HCT116 (cell line): Measurements from ENCODE around the gene MICALL2. TPM values are rescaled to one million over a fixed set of nuclear protein-coding genes. Genes with fewer than 3 reads are reported as not detected.

Source experiments
- ATAC-seq: fragments of 200-7000 bp; cut with Tn5 transposase; 2 replicates; pipeline ENCODE4 v1.9.1; 2020; ENCODE audit warnings: mild to moderate bottlenecking, moderate library complexity
- BruUV-seq: library from RNA; stranded (reverse); fragments of 400-500 nt; replicated peaks from 2 replicates; lab custom pipeline; 2021; lab: Mats Ljungman, UMichigan
- CTCF ChIA-PET: fragments of 300-600 bp; sonication (Branson Sonifier 250); formaldehyde crosslinking; loops from one replicate; lab custom pipeline; 2021; ENCODE audit warnings: antibody characterized with exemption; lab: Charles Lee
- POLR2A ChIA-PET: fragments of 300-600, 350-600 bp; sonication (Branson Sonifier 250); formaldehyde crosslinking; loops from one replicate; lab custom pipeline; 2021; ENCODE audit warnings: antibody characterized with exemption; lab: Charles Lee
- RAD21 ChIA-PET, 2 experiments: fragments of 300-600 bp; sonication (Branson Sonifier 250); formaldehyde crosslinking; loops; one replicate each; lab custom pipeline; 2023; ENCODE audit warnings: low total read pairs in 2 of 2; ENCODE audit not compliant: uncharacterized antibody in 2 of 2, unreplicated experiment in 2 of 2, low non-redundant PET in 1 of 2; lab: Charles Lee
- DNase-seq: peaks from one replicate; pipeline ENCODE4 v3.0.0-alpha.2; 2010; ENCODE audit warnings: low read depth, low spot score
- H2AFZ ChIP-seq: fragments of 200-600 bp; shearing (Covaris generic), sonication (generic); 2 replicates; pipeline ENCODE4 v1.6.1; 2017; ENCODE audit warnings: low read depth, mixed run types, mixed read lengths, antibody characterized with exemption, low read length; ENCODE audit not compliant: poor library complexity, severe bottlenecking
- H3K27ac ChIP-seq: 2 replicates; pipeline ENCODE4 v1.5.1; 2012; ENCODE audit warnings: low read depth, low read length
- H3K27me3 ChIP-seq: fragments of 200-600 bp; sonication (generic); 2 replicates; pipeline ENCODE4 v1.6.1; 2016; ENCODE audit warnings: mixed run types, low read length, mixed read lengths; ENCODE audit not compliant: insufficient read depth
- H3K36me3 ChIP-seq, 2 experiments: fragments of 200-500 bp in 1 of 2; fragments of 200-600 bp in 1 of 2; sonication (Bioruptor generic) in 1 of 2; sonication (generic) in 1 of 2; 2 replicates each; pipeline versions ENCODE4 v1.5.1 to v1.6.1; 2014 to 2016; ENCODE audit warnings: low read length in 2 of 2, inconsistent platforms in 1 of 2, mixed read lengths in 1 of 2, mixed run types in 1 of 2; ENCODE audit not compliant: insufficient read depth in 2 of 2, control insufficient read depth in 1 of 2
- H3K4me1 ChIP-seq, 2 experiments: fragments of 200-600 bp in 1 of 2; sonication (generic) in 1 of 2; 2 replicates each; pipeline versions ENCODE4 v1.5.1 to v1.6.1; 2012 to 2017; ENCODE audit warnings: low read length in 2 of 2, inconsistent platforms in 1 of 2, mild to moderate bottlenecking in 1 of 2, mixed read lengths in 1 of 2, mixed run types in 1 of 2, moderate library complexity in 1 of 2; ENCODE audit not compliant: insufficient read depth in 2 of 2, control insufficient read depth in 1 of 2
- H3K4me2 ChIP-seq: fragments of 200-600 bp; sonication (generic); 2 replicates; pipeline ENCODE4 v1.6.1; 2017; ENCODE audit warnings: mixed run types, low read length, mixed read lengths
- H3K4me3 ChIP-seq, 2 experiments: fragments of 200-600 bp in 1 of 2; sonication (generic) in 1 of 2; replicated peaks in 1 of 2; 2 replicates each; pipeline ENCODE4 v1.5.1; 2011 to 2016; ENCODE audit warnings: low read length in 2 of 2, control low read depth in 1 of 2, low read depth in 1 of 2, mild to moderate bottlenecking in 1 of 2, mixed read lengths in 1 of 2, mixed run types in 1 of 2
- H3K79me2 ChIP-seq: fragments of 200-600 bp; sonication (generic); 2 replicates; pipeline ENCODE4 v1.6.1; 2017; ENCODE audit warnings: mild to moderate bottlenecking, mixed run types, low read length, moderate library complexity, mixed read lengths; ENCODE audit not compliant: insufficient read depth
- H3K9ac ChIP-seq: fragments of 200-600 bp; sonication (generic); 2 replicates; pipeline ENCODE4 v1.6.1; 2016; ENCODE audit warnings: low read length, mixed read lengths
- H3K9me2 ChIP-seq: fragments of 200-600 bp; sonication (generic), shearing (Covaris generic); 2 replicates; pipeline ENCODE4 v1.6.1; 2017; ENCODE audit warnings: mixed run types, mild to moderate bottlenecking, moderate library complexity; ENCODE audit not compliant: insufficient read depth
- H3K9me3 ChIP-seq, 2 experiments: fragments of 200-500 bp in 1 of 2; fragments of 200-600 bp in 1 of 2; sonication (Bioruptor generic) in 1 of 2; sonication (generic) in 1 of 2; 2 replicates each; pipeline ENCODE4 v1.6.1; 2014 to 2017; ENCODE audit warnings: low read length in 2 of 2, mixed read lengths in 2 of 2, inconsistent platforms in 1 of 2, low read depth in 1 of 2, mild to moderate bottlenecking in 1 of 2, mixed run types in 1 of 2, moderate library complexity in 1 of 2; ENCODE audit not compliant: control insufficient read depth in 1 of 2, insufficient read depth in 1 of 2
- H4K20me1 ChIP-seq: fragments of 200-600 bp; sonication (generic), shearing (Covaris generic); 2 replicates; pipeline ENCODE4 v1.6.1; 2017; ENCODE audit warnings: mixed run types, mild to moderate bottlenecking, moderate library complexity; ENCODE audit not compliant: insufficient read depth
- CEBPB ChIP-seq: IDR thresholded peaks from 2 replicates; pipeline ENCODE4 v1.6.1; 2012; ENCODE audit warnings: low read depth
- EGR1 ChIP-seq: IDR thresholded peaks from 2 replicates; pipeline ENCODE4 v1.6.1; 2012; ENCODE audit warnings: low read depth
- ELF1 ChIP-seq: IDR thresholded peaks from 2 replicates; pipeline ENCODE4 v1.6.1; 2012; ENCODE audit warnings: low read depth, borderline replicate concordance
- EZH2 ChIP-seq: fragments of 200-600 bp; sonication (generic); IDR thresholded peaks from 2 replicates; pipeline ENCODE4 v1.6.1; 2017; ENCODE audit warnings: antibody characterized with exemption, mixed run types
- EZH2phosphoT487 ChIP-seq: fragments of 200-600 bp; IDR thresholded peaks from 2 replicates; pipeline ENCODE4 v1.6.1; 2018; ENCODE audit warnings: antibody characterized with exemption, borderline replicate concordance
- JUND ChIP-seq: IDR thresholded peaks from 2 replicates; pipeline ENCODE4 v1.6.1; 2012
- POLR2A ChIP-seq: IDR thresholded peaks from 2 replicates; pipeline ENCODE4 v1.7.0; 2011; ENCODE audit warnings: borderline replicate concordance; ENCODE audit not compliant: insufficient read depth, insufficient read length; ENCODE audit errors: extremely low read depth
- SP1 ChIP-seq: IDR thresholded peaks from 2 replicates; pipeline ENCODE4 v1.6.1; 2012; ENCODE audit warnings: low read depth
- TCF7L2 ChIP-seq: IDR thresholded peaks from 2 replicates; pipeline ENCODE4 v1.7.0; 2011; ENCODE audit warnings: borderline replicate concordance, inconsistent platforms; ENCODE audit not compliant: insufficient read depth, insufficient read length; ENCODE audit errors: extremely low read depth
- ZNF274 ChIP-seq: fragments of 200-500 bp; sonication (Bioruptor generic); IDR thresholded peaks from 2 replicates; pipeline ENCODE4 v1.6.1; 2014; ENCODE audit warnings: mild to moderate bottlenecking, low read depth, low read length, inconsistent platforms
- intact Hi-C: fragments of 100-400 bp; cut with micrococcal nuclease; formaldehyde crosslinking; loops from 2 replicates; pipeline ENCODE4 v1.10.0; 2022
- total RNA-seq: library from RNA; stranded (reverse); gene quantifications from one replicate; pipeline ENCODE4 v1.2.1, GENCODE V29; 2021; ENCODE audit not compliant: unreplicated experiment
- TF ChIP-seq, protein P1 (sequence below): IDR thresholded peaks from 2 replicates; pipeline ENCODE4 v1.6.1; 2011; ENCODE audit warnings: mild to moderate bottlenecking, low read length, moderate library complexity; ENCODE audit not compliant: insufficient replicate concordance; ENCODE audit errors: extremely low read depth
- TF ChIP-seq, protein P2 (sequence below): IDR thresholded peaks from 2 replicates; pipeline ENCODE4 v1.6.1; 2012; ENCODE audit warnings: low read depth

The MICALL2 gene
- total RNA-seq, 1 experiment from 2014 or later: 60.7 TPM

DNA sequence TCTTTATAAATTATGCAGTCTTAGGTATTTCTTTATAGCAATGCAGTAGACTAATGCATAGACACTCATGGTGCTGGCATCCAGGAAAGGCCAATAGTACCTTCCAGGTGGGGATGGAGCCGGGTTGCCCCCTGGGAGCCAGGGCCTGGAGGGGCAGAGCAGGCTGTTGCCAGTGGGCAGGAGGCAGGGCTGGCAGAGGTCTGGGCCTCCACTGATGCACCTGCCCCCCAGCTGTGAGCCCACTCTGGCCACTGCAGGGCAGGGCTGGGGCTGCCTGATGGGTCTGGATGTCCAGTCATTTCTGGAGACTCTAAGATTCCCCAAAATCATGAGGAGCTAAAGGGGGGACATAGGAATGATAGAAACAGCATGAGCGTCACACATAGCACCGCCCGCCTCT lies 66.7 kb downstream of the MICALL2 start:
- H3K9ac ChIP-seq: no peak overlapping the region
- no peaks in the 10 kb centered on the region for H3K27me3 ChIP-seq
- H3K9me3 ChIP-seq: peaks cover 3 to 7% of the 10 kb centered on the region in 2 experiments; a peak in 2 of 4 replicates
- no peak overlapping the region for H2AFZ ChIP-seq
- no peaks in the 10 kb centered on the region for H4K20me1 ChIP-seq
- no peak for DNase-seq
- H3K9me2 ChIP-seq: no peaks in the 10 kb centered on the region
- no peak overlapping the region for H3K4me2 ChIP-seq
- ChIA-PET RAD21 (no interaction called here), POLR2A (no interaction called here), CTCF (no interaction called here)
- H3K79me2 ChIP-seq: no peaks in the 10 kb centered on the region
- H3K27ac ChIP-seq: no peak overlapping the region
- no peak for ATAC-seq
- BruUV-seq: no TSS peak
- H3K4me1 ChIP-seq: peaks cover 0 to 3% of the 10 kb centered on the region in 2 experiments; a peak in 1 of 4 replicates
- no peaks in the 10 kb centered on the region for H3K36me3 ChIP-seq
- intact Hi-C loops: no loop called here
- no peak overlapping the region for H3K4me3 ChIP-seq
- no peak for TF ChIP-seq EZH2
- TF ChIP-seq, protein P1, sequence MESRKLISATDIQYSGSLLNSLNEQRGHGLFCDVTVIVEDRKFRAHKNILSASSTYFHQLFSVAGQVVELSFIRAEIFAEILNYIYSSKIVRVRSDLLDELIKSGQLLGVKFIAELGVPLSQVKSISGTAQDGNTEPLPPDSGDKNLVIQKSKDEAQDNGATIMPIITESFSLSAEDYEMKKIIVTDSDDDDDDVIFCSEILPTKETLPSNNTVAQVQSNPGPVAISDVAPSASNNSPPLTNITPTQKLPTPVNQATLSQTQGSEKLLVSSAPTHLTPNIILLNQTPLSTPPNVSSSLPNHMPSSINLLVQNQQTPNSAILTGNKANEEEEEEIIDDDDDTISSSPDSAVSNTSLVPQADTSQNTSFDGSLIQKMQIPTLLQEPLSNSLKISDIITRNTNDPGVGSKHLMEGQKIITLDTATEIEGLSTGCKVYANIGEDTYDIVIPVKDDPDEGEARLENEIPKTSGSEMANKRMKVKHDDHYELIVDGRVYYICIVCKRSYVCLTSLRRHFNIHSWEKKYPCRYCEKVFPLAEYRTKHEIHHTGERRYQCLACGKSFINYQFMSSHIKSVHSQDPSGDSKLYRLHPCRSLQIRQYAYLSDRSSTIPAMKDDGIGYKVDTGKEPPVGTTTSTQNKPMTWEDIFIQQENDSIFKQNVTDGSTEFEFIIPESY: no peak
- TF ChIP-seq ZNF274: no peak
- TF ChIP-seq SP1: no peak
- TF ChIP-seq EGR1: no peak
- TF ChIP-seq, protein P2, sequence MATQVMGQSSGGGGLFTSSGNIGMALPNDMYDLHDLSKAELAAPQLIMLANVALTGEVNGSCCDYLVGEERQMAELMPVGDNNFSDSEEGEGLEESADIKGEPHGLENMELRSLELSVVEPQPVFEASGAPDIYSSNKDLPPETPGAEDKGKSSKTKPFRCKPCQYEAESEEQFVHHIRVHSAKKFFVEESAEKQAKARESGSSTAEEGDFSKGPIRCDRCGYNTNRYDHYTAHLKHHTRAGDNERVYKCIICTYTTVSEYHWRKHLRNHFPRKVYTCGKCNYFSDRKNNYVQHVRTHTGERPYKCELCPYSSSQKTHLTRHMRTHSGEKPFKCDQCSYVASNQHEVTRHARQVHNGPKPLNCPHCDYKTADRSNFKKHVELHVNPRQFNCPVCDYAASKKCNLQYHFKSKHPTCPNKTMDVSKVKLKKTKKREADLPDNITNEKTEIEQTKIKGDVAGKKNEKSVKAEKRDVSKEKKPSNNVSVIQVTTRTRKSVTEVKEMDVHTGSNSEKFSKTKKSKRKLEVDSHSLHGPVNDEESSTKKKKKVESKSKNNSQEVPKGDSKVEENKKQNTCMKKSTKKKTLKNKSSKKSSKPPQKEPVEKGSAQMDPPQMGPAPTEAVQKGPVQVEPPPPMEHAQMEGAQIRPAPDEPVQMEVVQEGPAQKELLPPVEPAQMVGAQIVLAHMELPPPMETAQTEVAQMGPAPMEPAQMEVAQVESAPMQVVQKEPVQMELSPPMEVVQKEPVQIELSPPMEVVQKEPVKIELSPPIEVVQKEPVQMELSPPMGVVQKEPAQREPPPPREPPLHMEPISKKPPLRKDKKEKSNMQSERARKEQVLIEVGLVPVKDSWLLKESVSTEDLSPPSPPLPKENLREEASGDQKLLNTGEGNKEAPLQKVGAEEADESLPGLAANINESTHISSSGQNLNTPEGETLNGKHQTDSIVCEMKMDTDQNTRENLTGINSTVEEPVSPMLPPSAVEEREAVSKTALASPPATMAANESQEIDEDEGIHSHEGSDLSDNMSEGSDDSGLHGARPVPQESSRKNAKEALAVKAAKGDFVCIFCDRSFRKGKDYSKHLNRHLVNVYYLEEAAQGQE: no peak
- TF ChIP-seq EZH2phosphoT487: no peak
- TF ChIP-seq TCF7L2: no peak
- TF ChIP-seq ELF1: no peak
- TF ChIP-seq CEBPB: no peak
- TF ChIP-seq POLR2A: no peak
- no peak for TF ChIP-seq JUND
